K562 (cell line): ENCODE data around the gene TTC39A. TPM values are rescaled to one million over a fixed set of nuclear protein-coding genes. Genes with fewer than 3 reads are reported as not detected.
A peak's percentile ranks its signal among the peaks of the same experiment; 100 is the strongest.

Experiments used
- ATAC-seq: fragments of 200-7000 bp; cut with Tn5 transposase; 3 replicates; pipeline ENCODE4 v1.9.1; 2020; ENCODE audit warnings: moderate library complexity
- BruUV-seq: library from RNA; stranded (reverse); fragments of 400-500 nt; replicated peaks from 2 replicates; lab custom pipeline; 2021; lab: Mats Ljungman, UMichigan
- CTCF ChIA-PET: fragments of 300-600 bp; formaldehyde crosslinking; extraction: SDS; loops from one replicate; lab custom pipeline; 2021; ENCODE audit warnings: low intra/inter-chr PET ratio; lab: Yijun Ruan, JAX
- POLR2A ChIA-PET: fragments of 300-600, 350-650 bp; sonication (Branson Sonifier 250); formaldehyde crosslinking; extraction: SDS; loops from one replicate; lab custom pipeline; 2021; ENCODE audit warnings: antibody characterized with exemption, inconsistent platforms; lab: Yijun Ruan, JAX
- DNase-seq, 4 experiments: peaks; one replicate each; pipeline versions ENCODE4 v3.0.0 to v3.0.0-alpha.2; 2011 to 2018; ENCODE audit warnings: low spot score in 3 of 4, mixed read lengths in 3 of 4; ENCODE audit errors: extremely low read depth in 1 of 4
- FAIRE-seq: peaks from 2 replicates; lab custom pipeline; 2011; peaks lifted over from hg19 to GRCh38; lab: Jason Lieb, UNC
- H2AFZ ChIP-seq: 2 replicates; pipeline ENCODE4 v1.6.0; 2011; ENCODE audit warnings: low read depth, low read length, control low read depth, inconsistent platforms
- H3K27ac ChIP-seq: fragments of 200-600 bp; 3 replicates; pipeline ENCODE4 v1.8.0; 2011; ENCODE audit warnings: low read depth, mild to moderate bottlenecking, control low read depth, inconsistent platforms, low read length, moderate library complexity, mixed read lengths; ENCODE audit errors: extremely low read depth
- H3K27me3 ChIP-seq, 2 experiments: fragments of 300-600 bp in 1 of 2; 2 replicates in 1 of 2; 3 replicates in 1 of 2; pipeline versions ENCODE4 v1.6.0 to v1.8.0; 2011; ENCODE audit warnings: inconsistent platforms in 2 of 2, low read length in 2 of 2, mild to moderate bottlenecking in 1 of 2, mixed read lengths in 1 of 2, moderate library complexity in 1 of 2; ENCODE audit not compliant: control insufficient read depth in 2 of 2, insufficient read depth in 2 of 2
- H3K36me3 ChIP-seq: fragments of 300-600 bp; 3 replicates; pipeline ENCODE4 v1.8.0; 2011; ENCODE audit warnings: mild to moderate bottlenecking, low read length, inconsistent platforms; ENCODE audit not compliant: control insufficient read depth, insufficient read depth
- H3K4me1 ChIP-seq, 2 experiments: fragments of 200-600 bp in 1 of 2; replicated peaks in 1 of 2; 2 replicates in 1 of 2; 3 replicates in 1 of 2; pipeline versions ENCODE4 v1.5.1 to v1.8.0; 2011; ENCODE audit warnings: inconsistent platforms in 2 of 2, low read length in 2 of 2, mild to moderate bottlenecking in 1 of 2, mixed read lengths in 1 of 2, moderate library complexity in 1 of 2; ENCODE audit not compliant: control insufficient read depth in 2 of 2, insufficient read depth in 2 of 2
- H3K4me2 ChIP-seq: 2 replicates; pipeline ENCODE4 v1.6.1; 2011; ENCODE audit warnings: low read length, control low read depth, inconsistent platforms, mixed read lengths; ENCODE audit not compliant: insufficient read depth
- H3K4me3 ChIP-seq: fragments of 200-600 bp; sonication (generic), shearing (Covaris generic); 2 replicates; pipeline ENCODE4 v1.5.1; 2016; ENCODE audit warnings: control low read depth, inconsistent platforms
- H3K79me2 ChIP-seq: fragments of 200-600 bp; 3 replicates; pipeline ENCODE4 v1.8.0; 2011; ENCODE audit warnings: low read length, inconsistent platforms; ENCODE audit not compliant: control insufficient read depth, insufficient read depth
- H3K9ac ChIP-seq, 2 experiments: 2 replicates each; pipeline versions ENCODE4 v1.6.0 to v1.6.1; 2011; ENCODE audit warnings: low read depth in 2 of 2, low read length in 2 of 2, control low read depth in 1 of 2, inconsistent platforms in 1 of 2, mild to moderate bottlenecking in 1 of 2, mixed read lengths in 1 of 2; ENCODE audit not compliant: insufficient read depth in 1 of 2
- H3K9me1 ChIP-seq: one replicate; pipeline ENCODE4 v1.6.0; 2011; ENCODE audit warnings: inconsistent platforms, mild to moderate bottlenecking, low read length, moderate library complexity; ENCODE audit not compliant: control insufficient read depth, insufficient read depth
- H3K9me3 ChIP-seq: replicated peaks from 2 replicates; pipeline ENCODE4 v1.5.1; 2011; ENCODE audit warnings: low read depth, low read length, inconsistent platforms; ENCODE audit not compliant: control insufficient read depth, insufficient read depth
- H4K20me1 ChIP-seq: replicated peaks from 2 replicates; pipeline ENCODE4 v1.6.1; 2011; ENCODE audit warnings: low read length, inconsistent platforms, mixed read lengths; ENCODE audit not compliant: control insufficient read depth, insufficient read depth
- E2F1 ChIP-seq: sonication (generic); formaldehyde crosslinking; IDR thresholded peaks from 2 replicates; pipeline ENCODE4 v1.8.1; 2023; ENCODE audit warnings: mild to moderate bottlenecking, missing genetic modification reagents, moderate library complexity
- MYBL2 ChIP-seq, 2 experiments: fragments of 450-650 bp in 1 of 2; sonication (generic) in 1 of 2; formaldehyde crosslinking in 1 of 2; IDR thresholded peaks; 2 replicates each; pipeline versions ENCODE4 v1.6.1 to v1.8.1; 2017 to 2022; ENCODE audit warnings: borderline replicate concordance in 1 of 2, inconsistent platforms in 1 of 2, low read depth in 1 of 2, mild to moderate bottlenecking in 1 of 2, missing genetic modification reagents in 1 of 2, moderate library complexity in 1 of 2
- NR3C1 ChIP-seq: sonication (generic); formaldehyde crosslinking; IDR thresholded peaks from 2 replicates; pipeline ENCODE4 v1.8.1; 2022; ENCODE audit warnings: missing genetic modification reagents
- NUFIP1 ChIP-seq: fragments of 450-650 bp; IDR thresholded peaks from 2 replicates; pipeline ENCODE4 v1.6.1; 2018; ENCODE audit not compliant: partially characterized antibody
- TOE1 ChIP-seq, 2 experiments: fragments of 450-650 bp in 1 of 2; sonication (generic) in 1 of 2; formaldehyde crosslinking in 1 of 2; IDR thresholded peaks; 2 replicates each; pipeline versions ENCODE4 v1.7.1 to v1.8.0; 2016 to 2022; ENCODE audit warnings: borderline replicate concordance in 2 of 2, mild to moderate bottlenecking in 2 of 2, antibody characterized with exemption in 1 of 2, inconsistent platforms in 1 of 2, low read depth in 1 of 2, missing genetic modification reagents in 1 of 2, moderate library complexity in 1 of 2
- WGBS: fragments of 100-300 bp; shearing (Covaris generic); methylation state at CpG from one replicate; pipeline ENCODE4 v1.1.6; 2016; ENCODE audit warnings: low coverage, mixed read lengths; ENCODE audit not compliant: insufficient coverage; ENCODE audit errors: missing lambda C conversion rate; 5-methylcytosine and 5-hydroxymethylcytosine counted together
- in situ Hi-C: fragments of 300-500 bp; cut with MboI; formaldehyde crosslinking; loops from 4 replicates; pipeline ENCODE4 v1.15.0; 2018; ENCODE audit warnings: inconsistent platforms, mixed read lengths
- intact Hi-C: fragments of 100-400 bp; cut with micrococcal nuclease; formaldehyde crosslinking; loops from 2 replicates; pipeline ENCODE4 v1.14.2; 2022
- polyA plus RNA-seq, 8 experiments: library from polyadenylated mRNA; depleted of rRNA in 4 of 8; stranded (reverse) in 5 of 8; unstranded in 3 of 8; fragments of >200 nt; fragmentation: Nextera tagmentation in 2 of 8; fragmentation: Illumina TruSeq in 1 of 8; extraction: Ambion mirVana in 2 of 8; extraction: Trizol in 1 of 8; gene quantifications; 2 replicates each; pipeline versions ENCODE4 v1.2.1 to v1.2.3, GENCODE V29; 2011 to 2014; ENCODE audit warnings: inconsistent platforms in 1 of 8, missing spikeins in 1 of 8
- total RNA-seq, 7 experiments: library from RNA; depleted of rRNA in 6 of 7; stranded (reverse); fragments of >200 nt in 6 of 7; fragmentation: Illumina TruSeq in 2 of 7; extraction: Trizol in 2 of 7; gene quantifications; 2 replicates each; pipeline versions ENCODE4 v1.2.1 to v1.2.3, GENCODE V29; 2011 to 2021; ENCODE audit warnings: low replicate concordance in 1 of 7
- TF ChIP-seq, protein P1 (sequence below): sonication (generic); formaldehyde crosslinking; IDR thresholded peaks from 2 replicates; pipeline ENCODE4 v1.9.0; 2022; ENCODE audit warnings: mild to moderate bottlenecking, missing genetic modification reagents

Gene TTC39A
- total and polyA plus RNA-seq, 9 of the 15 experiments (the other 6 are each of a cell fraction or from before 2014, with no cell fraction given): 0.18 to 0.82 (median 0.35) TPM

DNA sequence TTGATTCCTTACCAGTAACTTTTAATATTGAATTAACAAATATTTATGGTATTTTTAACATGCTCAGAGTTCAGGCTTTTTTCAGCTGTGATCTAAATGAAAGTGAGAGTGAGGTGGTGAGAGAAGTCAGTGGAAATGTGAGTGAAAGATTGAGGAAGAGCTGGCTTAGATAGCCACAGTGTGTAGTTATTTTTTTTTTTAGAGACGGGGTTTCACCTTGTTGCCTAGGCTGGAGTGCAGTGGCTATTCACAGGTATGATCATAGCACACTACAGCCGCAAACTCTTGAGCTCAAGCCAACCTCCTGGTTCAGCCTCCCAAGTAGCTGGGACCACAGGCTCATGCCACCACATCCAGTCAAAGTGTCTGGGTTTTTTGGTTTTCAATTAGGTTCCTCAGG lies 83.3 kb downstream of the TTC39A start:
- 75% methylated on average over 2 of the region's 2 CpGs for whole genome bisulfite sequencing
- no peak for DNase-seq
- H4K20me1 ChIP-seq: peaks cover 17% of the 10 kb centered on the region

More for the DNA sequence above, 83.3 kb downstream of the TTC39A start:
- CTCF ChIA-PET: no interaction called here
- ATAC-seq: peak; percentile 53
- Histone ChIP-seq H3K4me2 (no peak overlapping the region), H3K27me3 (no peaks in the 10 kb centered on the region), H3K79me2 (peaks cover 77% of the 10 kb centered on the region), H3K9me3 (no peaks in the 10 kb centered on the region), H3K9ac (no peak overlapping the region), H3K4me1 (peaks cover 8 to 12% of the 10 kb centered on the region in 2 experiments; a peak in 4 of 5 replicates), H3K4me3 (no peak overlapping the region), H3K9me1 (peaks cover 4% of the 10 kb centered on the region), H2AFZ (no peak overlapping the region), H3K36me3 (peaks cover 7% of the 10 kb centered on the region; the same call in 2 of the 3 replicates), H3K27ac (no peak overlapping the region)
- FAIRE-seq: no peak
- intact Hi-C loops (no loop called here), in situ Hi-C loops (no loop called here)
- no peak for TF ChIP-seq TOE1 (IDR thresholded peaks at IDR 0.05; ENCODE audit: borderline replicate concordance)
- no peak for TF ChIP-seq TOE1 (CRISPR knock-in tag; IDR thresholded peaks at IDR 0.05; ENCODE audit: borderline replicate concordance, low read depth)
- TF ChIP-seq NUFIP1: no peak
- TF ChIP-seq, protein P1, sequence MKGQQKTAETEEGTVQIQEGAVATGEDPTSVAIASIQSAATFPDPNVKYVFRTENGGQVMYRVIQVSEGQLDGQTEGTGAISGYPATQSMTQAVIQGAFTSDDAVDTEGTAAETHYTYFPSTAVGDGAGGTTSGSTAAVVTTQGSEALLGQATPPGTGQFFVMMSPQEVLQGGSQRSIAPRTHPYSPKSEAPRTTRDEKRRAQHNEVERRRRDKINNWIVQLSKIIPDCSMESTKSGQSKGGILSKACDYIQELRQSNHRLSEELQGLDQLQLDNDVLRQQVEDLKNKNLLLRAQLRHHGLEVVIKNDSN (CRISPR knock-in tag): no peak
- no peak for TF ChIP-seq MYBL2 (IDR thresholded peaks at IDR 0.05; ENCODE audit: low read depth)
- no peak for TF ChIP-seq MYBL2 (CRISPR knock-in tag; IDR thresholded peaks at IDR 0.05; ENCODE audit: borderline replicate concordance)
- no peak for TF ChIP-seq E2F1
- no peak for TF ChIP-seq NR3C1 (CRISPR knock-in tag)
- POLR2A ChIA-PET: interaction anchor here (0.6 to 3.4 kb wide), 7 partner anchors 9 to 197 kb away, joined by 3 to 16 read pairs (median 4); partner anchors contain the start of gene RNF11
- BruUV-seq: no TSS peak
